ENCODE data around the gene CSHL1.
A peak's percentile ranks its signal among the peaks of the same experiment; 100 is the strongest.
"Not testable (repeated sequence)": the region's sequence is repeated elsewhere in the genome, so short reads cannot be mapped to it uniquely, and the experiment has no call there.

CSHL1 gene

GRCh38 chr17:63911657-63912100 lies 621 bp upstream of the CSHL1 start:
- no peak overlapping the region for H3K4me3 ChIP-seq (ENCODE audit: low read depth, low read length)
- TF ChIP-seq CTCF (IDR thresholded peaks at IDR 0.05; ENCODE audit: low read depth, low read length): peak; percentile 75
- no peak for DNase-seq (ENCODE audit: low read depth, low spot score)
- in situ Hi-C loops (cut with HindIII; ENCODE audit: low sequenced_read_pairs): no loop called here

- in situ Hi-C loops (cut with HindIII; ENCODE audit: low sequenced_read_pairs): no loop called here
- no peak overlapping the region for H3K4me3 ChIP-seq (ENCODE audit: low read depth, low read length)
- DNase-seq (ENCODE audit: low read depth, low spot score): no peak
- no peak for TF ChIP-seq CTCF (IDR thresholded peaks at IDR 0.05; ENCODE audit: low read depth, low read length)
Observed at GRCh38 chr17:63910096-63910495, 962 bp downstream of the CSHL1 start.

- in situ Hi-C loops (cut with HindIII; ENCODE audit: low sequenced_read_pairs); DNase-seq (ENCODE audit: low read depth, low spot score); H3K4me3 ChIP-seq (ENCODE audit: low read depth, low read length): not testable (repeated sequence)
Observed at GRCh38 chr17:63909586-63909985, 1.5 kb downstream of the CSHL1 start.

GRCh38 chr17:63907161-63907778 lies 3.8 kb downstream of the CSHL1 start:
- TF ChIP-seq CTCF (IDR thresholded peaks at IDR 0.05; ENCODE audit: low read depth, low read length): peak; percentile 33
- H3K4me3 ChIP-seq (ENCODE audit: low read depth, low read length); in situ Hi-C loops (cut with HindIII; ENCODE audit: low sequenced_read_pairs): not testable (repeated sequence)
- peak; percentile 5 for DNase-seq (ENCODE audit: low read depth, low spot score)

GRCh38 chr17:63904796-63905195 lies 6.3 kb downstream of the CSHL1 start:
- DNase-seq (ENCODE audit: low read depth, low spot score); in situ Hi-C loops (cut with HindIII; ENCODE audit: low sequenced_read_pairs); H3K4me3 ChIP-seq (ENCODE audit: low read depth, low read length): not testable (repeated sequence)

GRCh38 chr17:63903787-63904201 lies 7.3 kb downstream of the CSHL1 start:
- peak; percentile 3 for DNase-seq (ENCODE audit: low read depth, low spot score)
- H3K4me3 ChIP-seq (ENCODE audit: low read depth, low read length); in situ Hi-C loops (cut with HindIII; ENCODE audit: low sequenced_read_pairs): not testable (repeated sequence)
- peak; percentile 34 for TF ChIP-seq CTCF (IDR thresholded peaks at IDR 0.05; ENCODE audit: low read depth, low read length)

GRCh38 chr17:63901971-63902370 lies 9.1 kb downstream of the CSHL1 start:
- in situ Hi-C loops (cut with HindIII; ENCODE audit: low sequenced_read_pairs); H3K4me3 ChIP-seq (ENCODE audit: low read depth, low read length); DNase-seq (ENCODE audit: low read depth, low spot score): not testable (repeated sequence)

GRCh38 chr17:63898899-63899798 lies 11.9 kb downstream of the CSHL1 start:
- in situ Hi-C loops (cut with HindIII; ENCODE audit: low sequenced_read_pairs): not testable (repeated sequence)

GRCh38 chr17:63896524-63897354 lies 14.3 kb downstream of the CSHL1 start, which contains the start of gene CSH1:
CSH1 (minus strand) TSS chr17:63896574; CDS start chr17:63896511, 63 bp downstream.
- DNase-seq (ENCODE audit: low read depth, low spot score); in situ Hi-C loops (cut with HindIII; ENCODE audit: low sequenced_read_pairs); H3K4me3 ChIP-seq (ENCODE audit: low read depth, low read length): not testable (repeated sequence)

More at GRCh38 chr17:63898899-63899798, 11.9 kb downstream of the CSHL1 start:
- not testable (repeated sequence) for H3K4me3 ChIP-seq (ENCODE audit: low read depth, low read length); DNase-seq (ENCODE audit: low read depth, low spot score)

- DNase-seq (ENCODE audit: low read depth, low spot score); in situ Hi-C loops (cut with HindIII; ENCODE audit: low sequenced_read_pairs); H3K4me3 ChIP-seq (ENCODE audit: low read depth, low read length): not testable (repeated sequence)
Observed at GRCh38 chr17:63894821-63895220, 16.2 kb downstream of the CSHL1 start.

- DNase-seq (ENCODE audit: low read depth, low spot score); in situ Hi-C loops (cut with HindIII; ENCODE audit: low sequenced_read_pairs); H3K4me3 ChIP-seq (ENCODE audit: low read depth, low read length): not testable (repeated sequence)
Observed at GRCh38 chr17:63894021-63894420, 17.0 kb downstream of the CSHL1 start.
